HG02610 (cell line): ENCODE data around the gene SUSD3.
A peak's percentile ranks its signal among the peaks of the same experiment; 100 is the strongest.
"Not testable (repeated sequence)": the region's sequence is repeated elsewhere in the genome, so short reads cannot be mapped to it uniquely, and the experiment has no call there.

ENCODE experiments used
- ATAC-seq: cut with Tn5 transposase; IDR thresholded peaks from one replicate; pipeline ENCODE4 v1.9.1; 2021; ENCODE audit warnings: mild to moderate bottlenecking, moderate library complexity; ENCODE audit not compliant: unreplicated experiment

The SUSD3 gene

DNA sequence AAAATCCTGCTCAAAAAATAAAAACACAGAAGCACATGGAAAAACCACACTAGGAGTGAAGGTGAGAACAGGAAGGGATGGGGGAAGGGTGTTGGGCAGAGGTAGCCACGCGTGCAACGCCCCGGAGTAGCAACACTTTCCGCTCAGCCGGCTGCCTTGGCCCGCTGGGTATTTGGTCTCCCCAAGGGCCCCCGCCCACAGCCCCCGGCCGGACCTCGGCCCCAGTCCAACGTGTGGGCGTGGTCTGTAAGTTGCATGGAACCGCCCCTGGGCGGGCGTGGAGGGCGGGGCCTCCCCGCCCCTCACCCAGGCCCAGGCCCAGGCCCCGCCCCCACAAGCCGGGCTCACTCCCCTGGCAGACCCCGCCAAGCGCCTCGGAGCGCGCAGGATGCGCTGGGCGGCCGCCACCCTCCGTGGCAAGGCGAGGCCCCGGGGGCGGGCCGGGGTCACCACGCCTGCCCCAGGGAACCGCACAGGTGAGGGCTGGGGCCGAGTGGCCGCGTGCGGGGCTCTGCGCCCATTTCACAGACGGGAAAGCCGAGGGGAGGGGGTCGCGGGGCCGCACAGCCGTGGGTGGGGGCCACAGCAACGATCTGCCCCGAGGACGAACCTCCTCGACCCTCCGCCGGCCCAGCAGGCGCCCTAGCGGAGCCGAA, at the start of gene SUSD3:
SUSD3 (plus strand) TSS at position 347 of the 656 bp plus-strand sequence; CDS start at position 389, 42 bp downstream.
- ATAC-seq = peak; percentile 40

DNA sequence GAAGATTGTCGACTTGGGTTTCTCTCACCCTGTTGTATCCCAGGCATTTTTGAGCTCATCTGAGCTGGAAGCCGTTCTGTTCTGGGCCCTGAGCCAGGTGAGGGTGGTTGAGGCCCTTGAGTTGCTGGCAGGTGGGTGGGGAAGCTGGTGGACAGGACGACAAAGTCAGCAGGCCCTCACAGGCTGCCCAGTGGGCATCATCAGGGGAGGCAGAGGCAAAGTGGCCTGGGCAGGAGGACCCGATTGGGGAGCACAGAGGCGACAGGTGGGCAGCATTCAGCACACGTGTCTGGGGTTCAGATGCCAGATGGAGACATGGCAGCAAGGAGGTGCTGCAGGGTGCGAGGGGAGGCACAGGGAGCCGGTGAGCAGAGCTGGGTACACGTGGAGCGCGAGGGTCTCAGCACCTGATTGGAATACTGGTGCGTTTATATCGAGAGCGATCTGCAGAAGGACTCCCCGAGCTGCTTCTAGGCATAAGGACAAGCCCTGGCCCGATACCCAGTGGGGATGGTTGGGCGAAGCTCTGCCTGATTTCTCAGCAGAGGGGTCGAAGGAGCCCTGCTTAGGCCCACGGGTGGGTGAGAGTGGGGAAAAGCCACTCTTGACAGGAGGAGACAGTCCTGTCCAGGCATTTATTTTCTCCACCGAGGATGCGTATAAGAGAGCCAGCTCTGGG, 49.0 kb upstream of the SUSD3 start:
- ATAC-seq = no peak

DNA sequence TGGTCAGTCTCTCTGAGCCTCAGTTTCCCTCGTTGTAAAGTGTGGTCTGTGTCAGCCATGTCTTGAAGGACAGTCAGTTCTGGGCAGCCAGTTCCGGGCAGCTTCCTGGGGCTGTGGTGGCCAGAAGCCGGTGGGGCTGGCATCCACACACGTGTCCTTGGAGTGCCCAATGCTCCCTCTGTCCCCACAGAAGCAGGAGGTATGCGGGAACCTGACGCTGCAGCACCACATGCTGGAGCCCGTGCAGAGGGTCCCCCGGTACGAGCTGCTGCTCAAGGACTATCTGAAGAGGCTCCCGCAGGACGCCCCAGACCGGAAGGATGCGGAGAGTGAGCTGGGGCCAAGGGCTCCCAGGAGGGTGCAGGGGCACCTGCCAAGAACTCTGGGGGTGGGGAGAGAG, 48.4 kb upstream of the SUSD3 start:
- ATAC-seq = no peak

DNA sequence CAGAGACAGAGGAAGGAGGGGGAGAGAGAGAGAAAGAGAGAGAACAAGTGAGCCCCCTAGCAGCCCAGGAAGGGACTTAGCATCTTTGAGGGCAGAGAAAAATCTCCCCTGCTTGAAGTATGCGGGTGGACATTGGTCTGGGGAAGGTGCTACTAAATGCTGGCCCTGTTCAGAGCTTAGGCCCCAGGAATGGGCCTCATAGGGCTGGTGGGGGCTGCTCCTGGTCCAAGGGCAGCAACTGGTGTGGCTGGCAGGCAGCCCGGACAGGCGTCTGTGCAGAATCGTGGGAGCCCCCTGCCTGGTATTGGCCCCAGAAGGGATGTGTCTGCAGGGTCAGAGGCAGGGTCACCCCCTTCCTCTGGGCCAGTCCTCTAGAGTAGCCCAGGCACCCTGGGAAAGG, 47.8 kb upstream of the SUSD3 start:
- no peak for ATAC-seq

DNA sequence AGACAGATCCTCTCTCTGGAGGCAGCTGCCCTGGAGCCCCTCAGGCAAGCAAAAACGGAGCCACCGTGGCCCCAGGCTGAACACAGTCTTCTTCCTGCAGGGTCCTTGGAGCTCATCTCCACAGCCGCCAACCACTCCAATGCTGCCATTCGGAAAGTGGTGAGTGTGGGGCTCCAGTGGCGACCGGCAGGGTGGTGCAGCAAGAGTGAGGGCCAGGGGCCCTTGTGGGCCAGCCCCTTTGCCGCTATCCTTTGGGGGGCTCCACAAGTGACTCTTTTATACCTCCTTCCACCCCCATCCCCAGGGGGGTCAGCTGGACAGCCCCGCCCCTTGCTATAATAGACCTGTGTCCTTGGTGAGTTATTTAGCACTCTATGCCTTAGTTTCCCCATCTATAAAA, 47.4 kb upstream of the SUSD3 start:
- ATAC-seq = no peak

DNA sequence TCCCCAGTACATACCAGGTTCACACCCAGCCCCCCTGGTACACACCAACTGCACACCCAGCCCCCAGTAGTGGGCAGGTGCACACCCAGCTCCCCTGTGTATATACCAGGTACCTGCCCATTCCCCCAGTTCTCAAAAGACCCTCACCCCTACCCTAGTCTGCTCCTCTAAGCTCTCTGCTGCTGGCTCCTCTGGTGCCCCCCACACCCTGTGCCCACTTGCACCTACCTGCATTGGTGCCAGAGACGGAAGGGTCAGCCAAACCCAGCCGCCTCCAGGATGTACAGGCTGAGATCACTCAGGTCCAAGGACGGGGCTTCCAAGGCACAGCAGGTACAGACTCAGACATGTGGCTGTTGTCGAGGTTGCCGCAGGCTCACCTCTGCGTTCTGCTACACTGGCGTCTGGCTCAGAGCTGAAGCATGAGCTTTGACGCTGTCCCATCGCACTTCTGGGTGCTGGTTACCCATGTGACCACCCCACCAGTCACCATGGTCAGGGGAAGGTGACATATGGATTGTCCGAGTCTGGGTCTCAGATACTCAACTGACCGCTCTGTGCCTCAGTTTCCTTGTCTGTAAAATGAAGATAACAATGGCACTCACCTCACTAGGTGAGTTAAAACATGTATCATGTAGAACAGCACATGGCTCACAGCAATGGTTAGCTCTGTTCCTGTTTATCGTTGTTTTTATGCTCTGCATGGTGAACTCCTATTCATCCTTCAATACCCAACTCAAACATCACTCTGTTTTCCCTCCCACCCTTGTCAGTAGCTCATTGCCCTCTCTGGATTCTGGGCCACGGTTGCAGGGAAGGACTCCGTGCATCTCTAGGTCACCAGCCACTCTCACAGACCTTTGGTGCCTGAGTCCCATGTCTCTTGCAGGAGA, 45.3 kb upstream of the SUSD3 start:
- no peak for ATAC-seq

DNA sequence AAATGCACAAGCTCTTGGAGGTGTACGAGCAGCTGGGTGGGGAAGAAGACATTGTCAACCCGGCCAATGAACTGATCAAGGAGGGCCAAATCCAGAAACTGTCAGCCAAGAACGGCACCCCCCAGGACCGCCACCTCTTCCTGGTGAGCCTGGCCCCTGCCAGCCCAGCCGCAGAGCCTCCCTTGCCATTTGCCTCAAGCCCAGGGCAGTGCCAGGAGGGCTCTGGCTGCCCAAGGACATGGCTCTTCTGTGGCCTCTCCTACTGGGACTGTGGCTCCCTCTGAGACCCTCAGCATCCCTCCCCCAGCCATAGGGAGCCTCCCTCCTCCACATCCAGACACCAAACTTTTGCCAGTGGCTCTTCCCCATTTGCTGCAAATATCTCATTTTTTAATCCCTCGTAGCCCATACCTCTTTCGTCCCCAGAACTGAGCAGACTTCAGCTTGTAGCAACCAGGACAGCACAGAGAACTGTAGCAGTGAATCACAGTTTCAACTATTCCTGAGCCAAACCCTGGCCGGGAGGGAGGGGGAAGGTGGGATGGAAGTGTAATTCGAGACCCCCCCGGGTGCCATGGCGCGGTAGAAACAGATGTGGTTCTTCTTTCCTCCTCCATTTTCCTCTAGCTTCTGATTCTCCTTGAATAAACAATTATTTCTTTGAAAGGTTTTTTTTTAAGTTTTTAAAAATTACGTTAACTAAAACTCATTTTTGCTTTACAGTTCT, 44.5 kb upstream of the SUSD3 start:
- no peak for ATAC-seq

DNA sequence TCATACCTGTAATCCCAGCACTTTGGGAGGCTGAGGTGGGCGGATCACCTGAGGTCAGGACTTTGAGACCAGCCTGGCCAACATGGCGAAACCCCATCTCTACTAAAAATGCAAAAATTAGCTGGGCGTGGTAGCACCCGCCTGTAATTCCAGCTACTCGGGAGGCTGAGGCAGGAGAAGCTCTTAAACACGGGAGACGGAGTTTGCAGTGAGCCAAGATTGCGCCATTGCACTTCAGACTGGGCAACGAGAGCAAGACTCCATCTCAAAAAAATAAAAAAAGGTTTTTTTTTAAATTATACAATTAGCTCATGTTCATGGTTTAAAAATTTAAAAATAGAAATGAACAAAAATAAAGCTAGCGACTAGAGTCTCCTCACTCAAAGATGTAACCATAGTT, 43.3 kb upstream of the SUSD3 start:
- ATAC-seq = not testable (repeated sequence)

DNA sequence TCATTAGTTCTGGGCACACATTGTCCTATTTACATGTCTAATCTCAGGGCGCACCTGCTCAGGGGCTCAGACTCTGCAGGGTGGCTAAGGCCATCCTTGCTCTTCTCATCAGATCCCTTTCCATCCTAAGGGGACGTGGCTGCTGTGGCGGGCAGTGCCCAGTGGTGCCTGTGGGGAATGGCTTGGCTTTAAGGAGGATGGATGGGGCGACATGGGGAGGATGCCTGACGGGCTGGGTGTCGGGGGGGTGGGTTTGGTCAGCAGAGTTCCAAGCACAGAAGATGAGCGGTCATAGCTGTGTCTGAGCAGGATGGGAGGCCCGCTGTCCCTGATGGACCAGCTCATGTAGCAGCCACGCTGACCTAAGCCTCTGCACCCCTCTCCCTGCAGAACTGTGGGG, 40.9 kb upstream of the SUSD3 start:
- ATAC-seq = no peak

DNA sequence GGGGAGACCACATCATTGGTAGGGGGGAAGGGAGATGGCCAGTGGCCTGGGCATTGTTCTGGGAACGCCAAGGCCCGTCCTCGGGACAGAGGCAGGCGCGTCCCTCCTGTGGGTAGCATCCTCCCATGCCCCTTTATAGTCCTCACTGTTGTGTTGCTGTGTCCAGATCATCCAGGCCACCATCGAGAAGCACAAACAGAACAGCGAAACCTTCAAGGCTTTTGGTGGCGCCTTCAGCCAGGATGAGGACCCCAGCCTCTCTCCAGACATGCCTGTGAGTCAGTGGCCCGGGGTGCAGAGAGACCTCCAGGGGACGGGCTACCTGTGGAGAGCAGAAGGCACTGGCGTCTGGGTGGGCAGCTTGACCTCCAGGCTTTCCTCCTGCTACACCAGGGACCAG, 38.4 kb upstream of the SUSD3 start:
- ATAC-seq = no peak

DNA sequence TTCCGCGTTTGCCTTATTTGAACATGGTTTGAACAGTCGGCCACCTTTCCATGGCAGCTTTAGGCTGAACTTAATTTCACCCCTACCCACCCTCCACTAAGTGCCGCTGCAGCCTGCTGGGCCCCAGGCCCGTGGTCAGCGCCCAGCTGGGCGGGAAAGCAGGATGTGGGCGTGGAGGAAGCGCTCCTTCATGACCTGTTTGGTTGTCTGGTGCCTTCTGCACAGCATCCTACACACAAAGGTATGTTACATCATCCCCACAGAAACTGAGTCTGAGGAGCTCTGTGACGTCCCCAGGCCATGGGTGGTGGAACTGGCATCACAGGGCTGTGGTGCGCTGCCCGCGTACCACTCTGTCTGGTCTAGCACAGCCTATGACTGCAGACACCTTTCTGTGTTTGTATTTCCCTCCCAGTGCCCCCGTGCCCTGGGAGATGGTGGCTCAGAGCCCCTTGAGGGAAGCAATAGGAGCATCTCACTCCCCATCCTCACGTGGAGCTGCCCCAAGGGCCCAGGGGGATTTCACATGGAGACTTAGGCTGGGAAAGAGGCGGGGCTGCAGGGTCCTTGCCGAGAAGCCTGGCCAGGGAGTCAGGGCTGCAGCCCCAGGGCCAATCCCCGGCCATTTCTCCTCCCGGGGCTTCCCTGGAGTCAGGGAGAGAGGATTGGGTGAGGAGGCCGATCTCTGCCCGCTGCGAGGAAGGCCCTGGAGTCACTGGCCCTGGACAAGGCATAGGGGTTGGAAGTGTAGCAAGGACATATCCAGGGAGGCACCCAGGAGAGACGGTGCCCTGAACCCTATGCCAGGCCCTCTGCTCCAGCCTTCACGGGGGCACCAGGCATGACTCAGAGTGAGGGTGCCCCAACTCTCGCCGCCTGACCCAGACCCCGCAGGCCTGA, 37.5 kb upstream of the SUSD3 start:
- no peak for ATAC-seq

DNA sequence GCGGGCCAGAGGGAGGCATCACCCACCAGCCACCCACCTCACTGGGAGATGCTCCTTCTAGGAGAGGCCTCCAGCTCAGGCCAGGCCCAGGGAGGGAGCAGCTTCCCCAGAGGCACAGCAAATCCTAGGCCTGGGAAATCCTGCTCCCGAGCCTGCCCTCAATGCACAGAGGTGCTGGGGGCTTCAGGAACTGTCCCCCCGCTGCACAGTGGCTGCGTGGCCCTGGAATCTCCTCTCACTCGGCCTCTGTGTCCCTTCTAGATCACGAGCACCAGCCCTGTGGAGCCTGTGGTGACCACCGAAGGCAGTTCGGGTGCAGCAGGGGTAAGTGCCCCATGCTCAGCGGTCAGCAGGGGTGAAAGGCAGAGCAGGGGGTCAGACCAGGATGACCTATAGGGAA, 36.4 kb upstream of the SUSD3 start:
- ATAC-seq = no peak

DNA sequence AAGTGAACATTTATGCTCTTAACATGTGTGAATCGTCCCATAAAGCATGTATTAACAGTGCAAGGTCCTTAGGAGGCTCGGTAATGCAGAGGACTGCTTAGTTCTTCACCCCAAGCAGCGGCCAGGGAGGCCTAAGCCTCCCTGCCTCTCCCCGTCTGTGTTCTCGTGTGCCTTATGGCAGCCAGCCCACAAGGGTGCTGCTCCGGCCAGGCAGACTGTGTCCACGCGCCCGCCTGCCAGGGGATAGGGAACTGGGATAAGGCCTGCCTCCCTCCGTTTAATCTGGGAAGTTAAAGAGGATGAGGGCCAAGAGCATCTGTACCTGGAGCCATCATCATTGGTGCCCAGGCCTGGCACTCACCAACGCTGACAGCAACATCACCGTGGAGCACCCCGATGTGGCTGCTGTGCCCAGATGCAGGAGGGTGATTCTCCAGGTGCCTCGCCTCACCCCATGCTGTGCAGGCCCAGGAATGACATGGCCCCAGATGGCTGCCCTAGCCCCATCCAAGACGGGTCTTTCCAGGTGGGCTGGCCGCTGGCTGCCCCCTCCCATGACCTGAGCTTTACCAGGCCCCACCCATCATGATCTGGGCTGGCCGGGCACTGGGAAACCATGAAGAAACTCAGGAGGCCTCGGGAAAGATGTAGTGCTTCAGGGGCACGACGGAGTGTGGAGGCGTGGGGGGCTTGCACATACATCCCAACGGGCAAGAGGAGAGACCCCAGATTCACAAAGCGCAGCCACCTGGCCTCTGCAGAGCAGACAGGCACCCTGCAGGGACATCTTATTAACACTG, 35.6 kb upstream of the SUSD3 start:
- ATAC-seq = no peak

DNA sequence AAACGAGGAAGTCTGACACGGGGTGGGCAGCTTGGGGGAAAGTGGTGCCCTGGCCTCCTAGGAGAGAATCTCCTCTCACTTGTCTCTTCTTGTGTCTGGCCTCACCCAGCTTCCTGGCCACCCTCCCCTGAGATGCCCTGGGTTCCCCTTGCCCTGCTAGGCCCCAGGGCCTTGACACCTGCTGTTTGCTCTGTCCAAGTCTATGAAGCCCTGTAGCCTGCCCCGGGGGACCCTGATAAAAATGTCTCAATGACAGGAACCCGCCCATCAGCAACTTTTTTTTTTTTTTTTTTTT, 35.0 kb upstream of the SUSD3 start:
- no peak for ATAC-seq

DNA sequence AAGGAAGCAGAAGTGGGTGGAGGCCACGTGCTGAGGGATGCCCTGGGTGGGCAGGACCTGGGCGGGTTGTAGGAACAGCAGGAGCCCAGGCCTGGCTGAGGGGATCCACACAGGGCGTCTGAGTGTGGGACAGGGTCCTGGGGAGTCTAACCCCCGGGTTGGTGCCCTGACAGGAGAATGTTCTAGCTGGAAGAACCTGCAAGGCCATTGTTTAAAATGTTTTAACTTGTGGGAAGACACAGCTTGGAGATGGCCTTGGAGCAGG, 33.9 kb upstream of the SUSD3 start:
- no peak for ATAC-seq

DNA sequence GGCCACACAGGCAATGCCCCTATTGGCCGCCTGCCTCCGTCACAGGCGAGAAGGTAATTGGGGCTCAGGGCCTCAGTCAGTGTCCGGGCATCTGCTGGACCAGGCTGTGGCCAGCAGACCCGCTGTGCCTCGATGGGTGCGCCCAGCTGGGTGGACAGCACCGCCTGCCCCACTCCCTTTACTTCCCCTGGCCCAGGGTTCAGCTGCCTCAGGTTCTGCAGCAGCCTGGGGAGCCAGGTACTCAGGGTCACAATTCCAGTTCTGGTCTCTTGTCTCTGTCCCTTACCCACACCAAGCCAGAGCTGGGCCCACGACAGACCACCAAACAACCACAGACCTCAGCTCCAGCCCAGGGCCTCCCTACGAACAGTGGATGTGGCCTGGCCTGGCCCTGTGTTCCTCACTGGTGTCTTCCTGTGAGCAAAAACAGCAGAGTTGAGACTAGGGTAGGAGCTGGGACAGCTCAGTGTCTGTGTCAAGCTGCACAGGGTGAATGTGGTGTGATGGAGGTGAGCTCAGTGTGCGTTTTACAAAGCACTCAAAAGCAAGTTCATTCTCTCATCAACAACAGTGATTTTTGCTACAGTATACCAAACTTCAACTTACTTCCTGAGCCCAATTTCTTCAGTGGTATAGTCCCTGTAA, 33.4 kb upstream of the SUSD3 start:
- ATAC-seq = no peak

DNA sequence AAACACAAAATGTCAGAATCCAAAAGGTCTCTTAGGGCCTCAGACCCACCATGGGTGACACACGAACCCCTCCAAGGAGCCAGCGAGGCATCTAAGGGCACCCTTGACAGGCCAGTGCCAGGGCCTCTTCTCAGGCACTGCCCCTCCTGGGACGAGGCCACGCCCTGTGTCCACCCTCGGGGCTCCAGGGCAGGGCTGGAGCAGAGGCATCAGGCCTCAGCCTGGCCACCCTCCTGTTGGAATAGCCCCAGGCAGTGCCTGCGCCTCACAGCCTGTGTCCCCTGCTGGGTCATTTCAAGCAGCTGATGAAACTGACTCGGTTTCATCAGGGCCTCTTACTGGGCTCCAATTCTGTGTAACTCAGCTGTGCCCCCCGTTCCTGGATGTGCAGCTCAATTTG, 32.8 kb upstream of the SUSD3 start:
- no peak for ATAC-seq

DNA sequence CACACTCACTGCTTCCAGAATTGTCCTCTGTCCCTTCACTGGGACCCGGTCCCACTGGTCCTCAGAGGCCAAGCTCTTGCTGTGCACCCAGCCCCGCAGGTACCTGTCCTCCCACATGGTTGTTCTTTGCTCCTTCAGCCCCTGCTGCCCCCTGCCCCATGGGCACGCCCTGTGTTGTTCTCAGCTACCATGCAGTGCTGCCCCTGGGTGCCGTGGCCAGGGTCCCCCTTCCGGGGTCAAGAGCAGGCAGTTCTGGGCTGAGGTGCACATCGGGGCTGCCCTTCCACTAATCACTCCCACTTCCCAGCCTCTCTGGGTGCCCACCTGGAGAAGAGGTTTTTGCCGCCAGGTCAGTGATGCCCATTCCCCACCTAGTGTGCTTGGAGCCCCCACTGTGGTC, 31.9 kb upstream of the SUSD3 start:
- ATAC-seq = no peak

DNA sequence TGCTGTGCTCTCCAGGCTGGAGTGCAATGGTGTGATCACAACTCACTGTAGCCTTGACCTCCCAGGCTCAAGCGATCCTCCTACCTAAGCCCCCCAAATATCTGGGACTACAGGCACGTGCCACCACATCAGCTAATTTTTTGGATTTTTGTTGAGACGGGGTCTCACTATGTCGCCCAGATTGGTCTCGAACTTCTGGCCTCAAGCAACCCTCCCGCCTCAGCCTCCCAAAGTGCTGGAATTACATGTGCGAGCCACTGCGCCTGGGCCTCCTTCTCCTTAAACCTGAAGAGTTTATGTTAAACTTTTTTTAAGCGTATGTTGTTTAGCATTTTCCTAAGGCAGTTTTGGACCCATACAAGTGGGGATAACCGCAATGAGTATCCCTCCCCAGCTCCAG, 30.8 kb upstream of the SUSD3 start:
- no peak for ATAC-seq
